H9 (cell line): ENCODE data around the gene ANKHD1. TPM values are rescaled to one million over a fixed set of nuclear protein-coding genes. Genes with fewer than 3 reads are reported as not detected.

Experiments
- DNase-seq: peaks from one replicate; pipeline ENCODE4 v3.0.0-alpha.2; 2017
- H2AFZ ChIP-seq: one replicate; pipeline ENCODE4 v1.6.1; 2013; ENCODE audit warnings: mild to moderate bottlenecking, low read length, control low read depth, moderate library complexity
- H2AK5ac ChIP-seq: 2 replicates; pipeline ENCODE4 v1.6.1; 2013; ENCODE audit warnings: low read length, control low read depth, mixed read lengths; ENCODE audit not compliant: insufficient read length
- H2BK120ac ChIP-seq: one replicate; pipeline ENCODE4 v1.6.1; 2013; ENCODE audit warnings: low read depth, mild to moderate bottlenecking, low read length, control low read depth, inconsistent platforms; ENCODE audit not compliant: poor library complexity, severe bottlenecking
- H2BK12ac ChIP-seq: 2 replicates; pipeline ENCODE4 v1.6.1; 2013; ENCODE audit warnings: low read length, control low read depth, mixed read lengths, low read depth; ENCODE audit not compliant: insufficient read length
- H2BK15ac ChIP-seq: 2 replicates; pipeline ENCODE4 v1.6.1; 2013; ENCODE audit warnings: low read depth, low read length, control low read depth
- H2BK20ac ChIP-seq: one replicate; pipeline ENCODE4 v1.6.1; 2013; ENCODE audit warnings: low read depth, mild to moderate bottlenecking, low read length, control low read depth, inconsistent platforms; ENCODE audit not compliant: poor library complexity, severe bottlenecking
- H2BK5ac ChIP-seq: 2 replicates; pipeline ENCODE4 v1.6.1; 2013; ENCODE audit warnings: low read length, control low read depth, mixed read lengths; ENCODE audit not compliant: insufficient read length
- H3K14ac ChIP-seq: 2 replicates; pipeline ENCODE4 v1.6.1; 2013; ENCODE audit warnings: low read length, control low read depth; ENCODE audit not compliant: insufficient read depth
- H3K18ac ChIP-seq: 2 replicates; pipeline ENCODE4 v1.6.1; 2013; ENCODE audit warnings: low read depth, mild to moderate bottlenecking, mixed read lengths, low read length, control low read depth; ENCODE audit not compliant: insufficient read length
- H3K23ac ChIP-seq: 2 replicates; pipeline ENCODE4 v1.6.1; 2013; ENCODE audit warnings: low read length, control low read depth, mixed read lengths, low read depth; ENCODE audit not compliant: insufficient read length
- H3K23me2 ChIP-seq: 2 replicates; pipeline ENCODE4 v1.6.1; 2013; ENCODE audit warnings: low read depth, mild to moderate bottlenecking, mixed read lengths, low read length, control low read depth; ENCODE audit not compliant: insufficient read length, poor library complexity, severe bottlenecking
- H3K27ac ChIP-seq: 2 replicates; pipeline ENCODE4 v1.5.1; 2013; ENCODE audit warnings: low read length, control low read depth, mixed read lengths, low read depth; ENCODE audit not compliant: insufficient read length
- H3K27me3 ChIP-seq: 2 replicates; pipeline ENCODE4 v1.6.1; 2013; ENCODE audit warnings: low read length, control low read depth, inconsistent platforms; ENCODE audit not compliant: insufficient read depth
- H3K4ac ChIP-seq: 2 replicates; pipeline ENCODE4 v1.6.1; 2013; ENCODE audit warnings: low read depth, mild to moderate bottlenecking, control low read depth, inconsistent platforms, low read length, moderate library complexity
- H3K4me1 ChIP-seq: 2 replicates; pipeline ENCODE4 v1.6.1; 2013; ENCODE audit warnings: low read length, control low read depth, inconsistent platforms; ENCODE audit not compliant: insufficient read depth
- H3K4me2 ChIP-seq: 2 replicates; pipeline ENCODE4 v1.6.1; 2013; ENCODE audit warnings: low read length, control low read depth, mixed read lengths; ENCODE audit not compliant: insufficient read length, insufficient read depth
- H3K56ac ChIP-seq: 2 replicates; pipeline ENCODE4 v1.6.1; 2013; ENCODE audit warnings: low read depth, mild to moderate bottlenecking, mixed read lengths, low read length, control low read depth; ENCODE audit not compliant: insufficient read length
- H3K79me1 ChIP-seq: 2 replicates; pipeline ENCODE4 v1.6.1; 2013; ENCODE audit warnings: low read depth, mild to moderate bottlenecking, moderate library complexity, low read length, control low read depth, inconsistent platforms; ENCODE audit not compliant: insufficient read depth, poor library complexity, severe bottlenecking
- H3K79me2 ChIP-seq: 2 replicates; pipeline ENCODE4 v1.6.1; 2013; ENCODE audit warnings: low read length, control low read depth, inconsistent platforms; ENCODE audit not compliant: insufficient read depth
- H3K9ac ChIP-seq: 2 replicates; pipeline ENCODE4 v1.6.1; 2013; ENCODE audit warnings: low read length, control low read depth, mixed read lengths; ENCODE audit not compliant: insufficient read length; ENCODE audit errors: extremely low read depth
- H3K9me3 ChIP-seq: one replicate; pipeline ENCODE4 v1.6.1; 2013; ENCODE audit warnings: low read depth, low read length, inconsistent platforms; ENCODE audit not compliant: control insufficient read depth
- H3T11ph ChIP-seq: one replicate; pipeline ENCODE4 v1.6.1; 2013; ENCODE audit warnings: mild to moderate bottlenecking, low read length, control low read depth, inconsistent platforms
- H4K20me1 ChIP-seq: one replicate; pipeline ENCODE4 v1.6.1; 2013; ENCODE audit not compliant: control insufficient read depth, insufficient read length, insufficient read depth
- H4K5ac ChIP-seq: 2 replicates; pipeline ENCODE4 v1.6.1; 2013; ENCODE audit warnings: low read depth, mild to moderate bottlenecking, mixed read lengths, low read length, control low read depth; ENCODE audit not compliant: insufficient read length
- H4K8ac ChIP-seq: replicated peaks from 2 replicates; pipeline ENCODE4 v1.6.1; 2013; ENCODE audit warnings: low read length, control low read depth, mixed read lengths, low read depth; ENCODE audit not compliant: insufficient read length
- H4K91ac ChIP-seq: 2 replicates; pipeline ENCODE4 v1.6.1; 2013; ENCODE audit warnings: low read depth, mild to moderate bottlenecking, moderate library complexity, mixed read lengths, low read length, control low read depth; ENCODE audit not compliant: insufficient read length
- H3K27ac Mint-ChIP-seq, 3 experiments: 2 replicates in 2 of 3; 3 replicates in 1 of 3; pipeline ENCODE4 v1.8.0; 2020 to 2021; ENCODE audit warnings: mixed read lengths in 3 of 3, mild to moderate bottlenecking in 1 of 3, moderate library complexity in 1 of 3
- H3K27me3 Mint-ChIP-seq: 2 replicates; pipeline ENCODE4 v1.8.0; 2021; ENCODE audit warnings: low read depth, mild to moderate bottlenecking, moderate library complexity, mixed read lengths
- H3K36me3 Mint-ChIP-seq, 3 experiments: 2 replicates in 2 of 3; 3 replicates in 1 of 3; pipeline ENCODE4 v1.8.0; 2020 to 2021; ENCODE audit warnings: low read depth in 3 of 3, mixed read lengths in 3 of 3; ENCODE audit not compliant: insufficient read depth in 1 of 3
- H3K4me1 Mint-ChIP-seq, 2 experiments: 2 replicates each; pipeline ENCODE4 v1.8.0; 2020; ENCODE audit warnings: mixed read lengths in 2 of 2
- H3K4me3 Mint-ChIP-seq, 2 experiments: 2 replicates in 1 of 2; 3 replicates in 1 of 2; pipeline ENCODE4 v1.8.0; 2020 to 2021; ENCODE audit warnings: mild to moderate bottlenecking in 2 of 2, mixed read lengths in 2 of 2, moderate library complexity in 1 of 2
- H3K9me3 Mint-ChIP-seq, 2 experiments: 2 replicates in 1 of 2; 3 replicates in 1 of 2; pipeline ENCODE4 v1.8.0; 2020; ENCODE audit warnings: mild to moderate bottlenecking in 2 of 2, mixed read lengths in 2 of 2, moderate library complexity in 1 of 2
- CTCF ChIP-seq: fragments of 200-600 bp; sonication (generic); conservative IDR thresholded peaks from 3 replicates; pipeline ENCODE4 v1.8.0; 2021; ENCODE audit warnings: antibody characterized with exemption, mild to moderate bottlenecking
- WGBS: extraction: QIAGEN DNeasy Blood & Tissue Kit; methylation state at CpG from one replicate; pipeline ENCODE4 v1.1.7; 2013; ENCODE audit warnings: missing lambda C conversion rate, low lambda C conversion rate, mixed read lengths; ENCODE audit not compliant: insufficient read length; ENCODE audit errors: extremely low coverage; 5-methylcytosine and 5-hydroxymethylcytosine counted together
- total RNA-seq: library from RNA; stranded (reverse); gene quantifications from 2 replicates; pipeline ENCODE4 v1.2.1, GENCODE V29; 2021

ANKHD1 gene
- total RNA-seq, 1 experiment from 2014 or later: 105 TPM

- H3K4ac ChIP-seq: no peak overlapping the region
- H3K4me2 ChIP-seq: no peak overlapping the region
- Mint-ChIP-seq H3K4me1 (no peaks in the 10 kb centered on the region), H3K36me3 (no peaks in the 10 kb centered on the region), H3K27ac (no peak overlapping the region), H3K4me3 (no peak overlapping the region), H3K9me3 (peaks cover 2 to 3% of the 10 kb centered on the region in 2 experiments; a peak in 3 of 5 replicates), H3K27me3 (no peaks in the 10 kb centered on the region; the same call in 1 of the 2 replicates)
- no peaks in the 10 kb centered on the region for H3K9me3 ChIP-seq
- H4K91ac ChIP-seq: no peak overlapping the region
- no peak overlapping the region for H3K9ac ChIP-seq
- no peak overlapping the region for H2BK15ac ChIP-seq
- no CpG with 5 or more reads among the region's 4 CpGs for WGBS
- H2BK5ac ChIP-seq: no peak overlapping the region
- H3T11ph ChIP-seq: no peak overlapping the region
- H2BK12ac ChIP-seq: no peak overlapping the region
- no peak overlapping the region for H4K8ac ChIP-seq
- no peaks in the 10 kb centered on the region for H3K23me2 ChIP-seq
- no peak overlapping the region for H3K27ac ChIP-seq
- H4K20me1 ChIP-seq: no peaks in the 10 kb centered on the region
- no peak overlapping the region for H3K14ac ChIP-seq
- no peak for DNase-seq
- H3K27me3 ChIP-seq: no peaks in the 10 kb centered on the region
- no peak overlapping the region for H2BK20ac ChIP-seq
- no peak overlapping the region for H4K5ac ChIP-seq
- no peaks in the 10 kb centered on the region for H3K79me1 ChIP-seq
- H2AK5ac ChIP-seq: no peak overlapping the region
- H3K18ac ChIP-seq: no peak overlapping the region
- H2AFZ ChIP-seq: no peak overlapping the region
- H3K4me1 ChIP-seq: no peaks in the 10 kb centered on the region
- no peak overlapping the region for H2BK120ac ChIP-seq
- no peak overlapping the region for H3K23ac ChIP-seq
- no peak for TF ChIP-seq CTCF
- no peaks in the 10 kb centered on the region for H3K79me2 ChIP-seq
- no peak overlapping the region for H3K56ac ChIP-seq
Measured at GRCh38 chr5:140381351-140381750, 20.3 kb upstream of the ANKHD1 start.
